K562 (cell line): ENCODE measurements around the gene ERVH48-1. TPM values are rescaled to one million over a fixed set of nuclear protein-coding genes. Genes with fewer than 3 reads are reported as not detected.
A peak's percentile ranks its signal among the peaks of the same experiment; 100 is the strongest.

Source experiments
- ATAC-seq: fragments of 200-7000 bp; cut with Tn5 transposase; 3 replicates; pipeline ENCODE4 v1.9.1; 2020; ENCODE audit warnings: moderate library complexity
- BruUV-seq: library from RNA; stranded (reverse); fragments of 400-500 nt; replicated peaks from 2 replicates; lab custom pipeline; 2021; lab: Mats Ljungman, UMichigan
- CTCF ChIA-PET: fragments of 300-600 bp; formaldehyde crosslinking; extraction: SDS; loops from one replicate; lab custom pipeline; 2021; ENCODE audit warnings: low intra/inter-chr PET ratio; lab: Yijun Ruan, JAX
- POLR2A ChIA-PET: fragments of 300-600, 350-650 bp; sonication (Branson Sonifier 250); formaldehyde crosslinking; extraction: SDS; loops from one replicate; lab custom pipeline; 2021; ENCODE audit warnings: antibody characterized with exemption, inconsistent platforms; lab: Yijun Ruan, JAX
- DNase-seq, 4 experiments: peaks; one replicate each; pipeline versions ENCODE4 v3.0.0 to v3.0.0-alpha.2; 2011 to 2018; ENCODE audit warnings: low spot score in 3 of 4, mixed read lengths in 3 of 4; ENCODE audit errors: extremely low read depth in 1 of 4
- FAIRE-seq: peaks from 2 replicates; lab custom pipeline; 2011; peaks lifted over from hg19 to GRCh38; lab: Jason Lieb, UNC
- H2AFZ ChIP-seq: 2 replicates; pipeline ENCODE4 v1.6.0; 2011; ENCODE audit warnings: low read depth, low read length, control low read depth, inconsistent platforms
- H3K27ac ChIP-seq: fragments of 200-600 bp; 3 replicates; pipeline ENCODE4 v1.8.0; 2011; ENCODE audit warnings: low read depth, mild to moderate bottlenecking, control low read depth, inconsistent platforms, low read length, moderate library complexity, mixed read lengths; ENCODE audit errors: extremely low read depth
- H3K27me3 ChIP-seq, 2 experiments: fragments of 300-600 bp in 1 of 2; 2 replicates in 1 of 2; 3 replicates in 1 of 2; pipeline versions ENCODE4 v1.6.0 to v1.8.0; 2011; ENCODE audit warnings: inconsistent platforms in 2 of 2, low read length in 2 of 2, mild to moderate bottlenecking in 1 of 2, mixed read lengths in 1 of 2, moderate library complexity in 1 of 2; ENCODE audit not compliant: control insufficient read depth in 2 of 2, insufficient read depth in 2 of 2
- H3K36me3 ChIP-seq: fragments of 300-600 bp; 3 replicates; pipeline ENCODE4 v1.8.0; 2011; ENCODE audit warnings: mild to moderate bottlenecking, low read length, inconsistent platforms; ENCODE audit not compliant: control insufficient read depth, insufficient read depth
- H3K4me1 ChIP-seq, 2 experiments: fragments of 200-600 bp in 1 of 2; replicated peaks in 1 of 2; 2 replicates in 1 of 2; 3 replicates in 1 of 2; pipeline versions ENCODE4 v1.5.1 to v1.8.0; 2011; ENCODE audit warnings: inconsistent platforms in 2 of 2, low read length in 2 of 2, mild to moderate bottlenecking in 1 of 2, mixed read lengths in 1 of 2, moderate library complexity in 1 of 2; ENCODE audit not compliant: control insufficient read depth in 2 of 2, insufficient read depth in 2 of 2
- H3K4me2 ChIP-seq: 2 replicates; pipeline ENCODE4 v1.6.1; 2011; ENCODE audit warnings: low read length, control low read depth, inconsistent platforms, mixed read lengths; ENCODE audit not compliant: insufficient read depth
- H3K4me3 ChIP-seq: fragments of 200-600 bp; sonication (generic), shearing (Covaris generic); 2 replicates; pipeline ENCODE4 v1.5.1; 2016; ENCODE audit warnings: control low read depth, inconsistent platforms
- H3K79me2 ChIP-seq: fragments of 200-600 bp; 3 replicates; pipeline ENCODE4 v1.8.0; 2011; ENCODE audit warnings: low read length, inconsistent platforms; ENCODE audit not compliant: control insufficient read depth, insufficient read depth
- H3K9ac ChIP-seq, 2 experiments: 2 replicates each; pipeline versions ENCODE4 v1.6.0 to v1.6.1; 2011; ENCODE audit warnings: low read depth in 2 of 2, low read length in 2 of 2, control low read depth in 1 of 2, inconsistent platforms in 1 of 2, mild to moderate bottlenecking in 1 of 2, mixed read lengths in 1 of 2; ENCODE audit not compliant: insufficient read depth in 1 of 2
- H3K9me1 ChIP-seq: one replicate; pipeline ENCODE4 v1.6.0; 2011; ENCODE audit warnings: inconsistent platforms, mild to moderate bottlenecking, low read length, moderate library complexity; ENCODE audit not compliant: control insufficient read depth, insufficient read depth
- H3K9me3 ChIP-seq: replicated peaks from 2 replicates; pipeline ENCODE4 v1.5.1; 2011; ENCODE audit warnings: low read depth, low read length, inconsistent platforms; ENCODE audit not compliant: control insufficient read depth, insufficient read depth
- H4K20me1 ChIP-seq: replicated peaks from 2 replicates; pipeline ENCODE4 v1.6.1; 2011; ENCODE audit warnings: low read length, inconsistent platforms, mixed read lengths; ENCODE audit not compliant: control insufficient read depth, insufficient read depth
- CHAMP1 ChIP-seq: fragments of 450-650 bp; IDR thresholded peaks from 2 replicates; pipeline ENCODE4 v1.6.1; 2016; ENCODE audit warnings: mild to moderate bottlenecking
- CHD2 ChIP-seq: IDR thresholded peaks from 2 replicates; pipeline ENCODE4 v1.6.1; 2011; ENCODE audit warnings: low read depth, low read length
- IRF2 ChIP-seq: sonication (generic); formaldehyde crosslinking; IDR thresholded peaks from 2 replicates; pipeline ENCODE4 v1.8.1; 2022; ENCODE audit warnings: mild to moderate bottlenecking, missing genetic modification reagents
- RBFOX2 ChIP-seq: fragments of 200-400 bp; formaldehyde crosslinking; IDR thresholded peaks from 2 replicates; pipeline ENCODE4 v1.6.1; 2017; ENCODE audit warnings: low read depth, mild to moderate bottlenecking, low read length, moderate library complexity
- SIN3B ChIP-seq: fragments of 450-650 bp; IDR thresholded peaks from 2 replicates; pipeline ENCODE4 v1.6.1; 2017; ENCODE audit warnings: low read depth, mild to moderate bottlenecking, moderate library complexity
- STAG1 ChIP-seq: sonication (generic); formaldehyde crosslinking; IDR thresholded peaks from 2 replicates; pipeline ENCODE4 v1.5.0; 2020; ENCODE audit warnings: missing genetic modification reagents, borderline replicate concordance
- TAF9B ChIP-seq: fragments of 450-650 bp; IDR thresholded peaks from 2 replicates; pipeline ENCODE4 v1.6.1; 2018; ENCODE audit warnings: mild to moderate bottlenecking; ENCODE audit not compliant: partially characterized antibody
- U2AF1 ChIP-seq: fragments of 200-400 bp; formaldehyde crosslinking; optimal IDR thresholded peaks from 2 replicates; pipeline ENCODE3; 2017; ENCODE audit warnings: mild to moderate bottlenecking, low read depth, low read length, moderate library complexity
- ZNF398 ChIP-seq: fragments of 250-450 bp; sonication (Bioruptor Pico); IDR thresholded peaks from 2 replicates; pipeline ENCODE4 v1.8.0; 2021; ENCODE audit warnings: moderate library complexity, mild to moderate bottlenecking, inconsistent platforms
- WGBS: fragments of 100-300 bp; shearing (Covaris generic); methylation state at CpG from one replicate; pipeline ENCODE4 v1.1.6; 2016; ENCODE audit warnings: low coverage, mixed read lengths; ENCODE audit not compliant: insufficient coverage; ENCODE audit errors: missing lambda C conversion rate; 5-methylcytosine and 5-hydroxymethylcytosine counted together
- in situ Hi-C: fragments of 300-500 bp; cut with MboI; formaldehyde crosslinking; loops from 4 replicates; pipeline ENCODE4 v1.15.0; 2018; ENCODE audit warnings: inconsistent platforms, mixed read lengths
- intact Hi-C: fragments of 100-400 bp; cut with micrococcal nuclease; formaldehyde crosslinking; loops from 2 replicates; pipeline ENCODE4 v1.14.2; 2022
- polyA plus RNA-seq, 8 experiments: library from polyadenylated mRNA; depleted of rRNA in 4 of 8; stranded (reverse) in 5 of 8; unstranded in 3 of 8; fragments of >200 nt; fragmentation: Nextera tagmentation in 2 of 8; fragmentation: Illumina TruSeq in 1 of 8; extraction: Ambion mirVana in 2 of 8; extraction: Trizol in 1 of 8; gene quantifications; 2 replicates each; pipeline versions ENCODE4 v1.2.1 to v1.2.3, GENCODE V29; 2011 to 2014; ENCODE audit warnings: inconsistent platforms in 1 of 8, missing spikeins in 1 of 8
- total RNA-seq, 7 experiments: library from RNA; depleted of rRNA in 6 of 7; stranded (reverse); fragments of >200 nt in 6 of 7; fragmentation: Illumina TruSeq in 2 of 7; extraction: Trizol in 2 of 7; gene quantifications; 2 replicates each; pipeline versions ENCODE4 v1.2.1 to v1.2.3, GENCODE V29; 2011 to 2021; ENCODE audit warnings: low replicate concordance in 1 of 7

Gene ERVH48-1
- total and polyA plus RNA-seq, 9 of the 15 experiments (the other 6 are each of a cell fraction or from before 2014, with no cell fraction given): 0.08 to 0.49 (median 0.16) TPM; not detected in 3

- no peak overlapping the region; a peak in 1 of 4 replicates for H3K9ac ChIP-seq
- intact Hi-C loops: no loop called here
- ChIA-PET CTCF (no interaction called here), POLR2A (interaction anchor here (1.1 kb wide), 1 partner anchor 13 kb away, joined by 4 read pairs; the partner anchor contains the start of gene NDUFV3)
- H3K4me3 ChIP-seq: no peak overlapping the region
- no peak for FAIRE-seq
- no peak for DNase-seq
- TF ChIP-seq RBFOX2 (peak; percentile 26; the same call in 1 of the 2 replicates), STAG1 (CRISPR knock-in tag) (no peak)
- H3K9me1 ChIP-seq: peaks cover 4% of the 10 kb centered on the region
- ATAC-seq: no peak
- peaks cover 0 to 4% of the 10 kb centered on the region in 2 experiments; a peak in 1 of 5 replicates for H3K4me1 ChIP-seq
- in situ Hi-C loops: loop anchor here (25.0 kb wide), 1 partner anchor 206 kb away; the partner anchor contains the start of gene U2AF1
- H3K4me2 ChIP-seq: no peak overlapping the region
- H3K27me3 ChIP-seq: no peaks in the 10 kb centered on the region
- WGBS: 98% methylated on average over 16 of the region's 16 CpGs
- no peak overlapping the region for H3K27ac ChIP-seq
- no TSS peak for BruUV-seq
- no peaks in the 10 kb centered on the region for H3K9me3 ChIP-seq
- no peak overlapping the region for H2AFZ ChIP-seq
- H3K79me2 ChIP-seq: peaks cover 15% of the 10 kb centered on the region; the same call in 2 of the 3 replicates
- H4K20me1 ChIP-seq: no peaks in the 10 kb centered on the region
- peaks cover 95% of the 10 kb centered on the region for H3K36me3 ChIP-seq
These were observed 19.2 kb downstream of the ERVH48-1 start for GRCh38 chr21:42906233-42906632.

DNA sequence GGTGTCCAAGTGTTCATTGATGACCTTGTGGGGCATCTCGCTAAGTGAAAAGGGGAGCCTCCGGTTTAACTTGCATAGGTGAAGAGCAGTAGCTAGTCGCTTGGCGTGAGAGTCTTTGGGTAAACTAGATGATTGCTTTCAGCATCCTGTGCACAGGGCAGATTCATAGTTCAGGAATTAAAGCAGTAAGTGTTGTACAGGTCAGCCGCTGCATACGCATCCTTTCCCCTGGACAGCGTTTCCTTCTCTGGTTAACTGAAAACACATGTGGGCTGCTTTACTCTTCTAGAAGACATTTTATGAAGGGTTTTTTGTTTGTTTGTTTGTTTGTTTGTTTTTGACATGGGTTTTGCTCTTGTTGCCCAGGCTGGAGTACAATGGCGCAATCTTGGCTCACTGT is 20.2 kb downstream of the ERVH48-1 start:
- no peak overlapping the region for H3K9ac ChIP-seq
- no peak overlapping the region for H2AFZ ChIP-seq
- FAIRE-seq (no peak), ATAC-seq (no peak), DNase-seq (no peak)
- no peaks in the 10 kb centered on the region for H3K27me3 ChIP-seq
- no peaks in the 10 kb centered on the region for H4K20me1 ChIP-seq
- 96% methylated on average over 8 of the region's 8 CpGs for WGBS
- no peak overlapping the region for H3K4me3 ChIP-seq
- no peak overlapping the region for H3K27ac ChIP-seq
- H3K9me3 ChIP-seq: no peaks in the 10 kb centered on the region
- CTCF ChIA-PET: no interaction called here
- intact Hi-C loops: no loop called here
- H3K9me1 ChIP-seq: peaks cover 4% of the 10 kb centered on the region
- BruUV-seq: no TSS peak
- peaks cover 95% of the 10 kb centered on the region for H3K36me3 ChIP-seq
- no peak overlapping the region for H3K4me2 ChIP-seq
- in situ Hi-C loops: loop anchor here (25.0 kb wide), 1 partner anchor 207 kb away; the partner anchor contains the start of gene U2AF1
- H3K4me1 ChIP-seq: peaks cover 0 to 4% of the 10 kb centered on the region in 2 experiments; a peak in 1 of 5 replicates
- peaks cover 21% of the 10 kb centered on the region; the same call in 2 of the 3 replicates for H3K79me2 ChIP-seq
- POLR2A ChIA-PET: no interaction called here
- no peak for TF ChIP-seq U2AF1
- no peak for TF ChIP-seq CHD2
- no peak for TF ChIP-seq ZNF398
- no peak for TF ChIP-seq TAF9B
- TF ChIP-seq SIN3B: no peak
- no peak for TF ChIP-seq IRF2
- no peak for TF ChIP-seq CHAMP1
